Measurements from ENCODE around the gene SSC5D. TPM values are rescaled to one million over a fixed set of nuclear protein-coding genes. Genes with fewer than 3 reads are reported as not detected.

SSC5D gene
- total and polyA plus RNA-seq, 2 experiments from 2014 or later: 0.60 to 0.89 TPM

DNA sequence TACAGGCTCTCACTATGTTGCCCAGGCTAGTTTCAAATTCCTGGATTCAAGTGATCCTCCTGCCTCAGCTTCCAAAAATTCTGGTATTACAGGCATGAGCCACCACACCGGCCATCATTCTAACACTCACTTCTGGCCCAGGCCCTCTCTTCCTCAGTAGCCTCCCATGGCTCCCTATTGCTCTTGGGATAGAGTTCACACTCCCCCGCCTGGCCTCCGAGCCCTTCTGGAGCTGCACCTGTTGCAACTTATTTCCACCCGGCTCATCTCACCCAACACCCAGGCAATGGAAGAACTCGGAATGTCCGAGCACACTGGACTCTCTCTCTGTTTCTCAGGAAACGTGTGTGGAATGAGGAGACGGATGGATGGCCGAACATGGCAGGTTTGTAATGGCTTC, 66.1 kb downstream of the SSC5D start:
- no peak for DNase-seq (ENCODE audit: low read depth in 1 of 2, low spot score in 1 of 2)
- TF ChIP-seq, protein P1, sequence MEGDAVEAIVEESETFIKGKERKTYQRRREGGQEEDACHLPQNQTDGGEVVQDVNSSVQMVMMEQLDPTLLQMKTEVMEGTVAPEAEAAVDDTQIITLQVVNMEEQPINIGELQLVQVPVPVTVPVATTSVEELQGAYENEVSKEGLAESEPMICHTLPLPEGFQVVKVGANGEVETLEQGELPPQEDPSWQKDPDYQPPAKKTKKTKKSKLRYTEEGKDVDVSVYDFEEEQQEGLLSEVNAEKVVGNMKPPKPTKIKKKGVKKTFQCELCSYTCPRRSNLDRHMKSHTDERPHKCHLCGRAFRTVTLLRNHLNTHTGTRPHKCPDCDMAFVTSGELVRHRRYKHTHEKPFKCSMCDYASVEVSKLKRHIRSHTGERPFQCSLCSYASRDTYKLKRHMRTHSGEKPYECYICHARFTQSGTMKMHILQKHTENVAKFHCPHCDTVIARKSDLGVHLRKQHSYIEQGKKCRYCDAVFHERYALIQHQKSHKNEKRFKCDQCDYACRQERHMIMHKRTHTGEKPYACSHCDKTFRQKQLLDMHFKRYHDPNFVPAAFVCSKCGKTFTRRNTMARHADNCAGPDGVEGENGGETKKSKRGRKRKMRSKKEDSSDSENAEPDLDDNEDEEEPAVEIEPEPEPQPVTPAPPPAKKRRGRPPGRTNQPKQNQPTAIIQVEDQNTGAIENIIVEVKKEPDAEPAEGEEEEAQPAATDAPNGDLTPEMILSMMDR (IDR thresholded peaks at IDR 0.05; ENCODE audit: low read depth, low read length): no peak
- H3K9me3 ChIP-seq (ENCODE audit: low read depth): no peaks in the 10 kb centered on the region
- no peaks in the 10 kb centered on the region for H3K27me3 ChIP-seq
- H3K27ac ChIP-seq: no peak overlapping the region
- peaks cover 8% of the 10 kb centered on the region for H3K4me1 ChIP-seq (ENCODE audit: low read depth)
- H3K4me3 ChIP-seq: no peak overlapping the region
- H3K36me3 ChIP-seq: no peaks in the 10 kb centered on the region

DNA sequence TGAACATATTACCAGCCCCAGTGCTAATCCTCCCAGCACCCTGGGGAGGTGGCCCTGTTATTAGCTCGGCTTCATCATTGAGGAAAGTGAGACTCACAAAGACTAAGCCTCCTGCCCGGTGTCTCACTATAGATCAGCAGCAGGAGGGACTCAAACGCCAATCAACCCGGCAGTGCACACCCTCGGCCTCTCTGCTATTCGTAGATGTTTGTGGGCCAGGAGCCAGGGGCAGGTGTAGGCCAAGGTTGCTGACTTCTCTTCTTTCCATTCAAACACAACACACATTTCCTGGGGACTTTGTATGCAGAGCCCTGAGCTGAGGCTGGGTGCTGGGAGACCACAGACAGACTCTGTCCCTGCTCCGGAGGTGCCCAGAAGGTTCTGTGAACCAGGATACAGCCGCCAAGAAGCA, 66.5 kb downstream of the SSC5D start:
- H3K9me3 ChIP-seq (ENCODE audit: low read depth): no peaks in the 10 kb centered on the region
- TF ChIP-seq, protein P1 (IDR thresholded peaks at IDR 0.05; ENCODE audit: low read depth, low read length): no peak
- no peaks in the 10 kb centered on the region for H3K36me3 ChIP-seq
- no peaks in the 10 kb centered on the region for H3K27me3 ChIP-seq
- H3K4me1 ChIP-seq (ENCODE audit: low read depth): peaks cover 6% of the 10 kb centered on the region
- no peak for DNase-seq (ENCODE audit: low read depth in 1 of 2, low spot score in 1 of 2)
- no peak overlapping the region for H3K27ac ChIP-seq
- no peak overlapping the region for H3K4me3 ChIP-seq

DNA sequence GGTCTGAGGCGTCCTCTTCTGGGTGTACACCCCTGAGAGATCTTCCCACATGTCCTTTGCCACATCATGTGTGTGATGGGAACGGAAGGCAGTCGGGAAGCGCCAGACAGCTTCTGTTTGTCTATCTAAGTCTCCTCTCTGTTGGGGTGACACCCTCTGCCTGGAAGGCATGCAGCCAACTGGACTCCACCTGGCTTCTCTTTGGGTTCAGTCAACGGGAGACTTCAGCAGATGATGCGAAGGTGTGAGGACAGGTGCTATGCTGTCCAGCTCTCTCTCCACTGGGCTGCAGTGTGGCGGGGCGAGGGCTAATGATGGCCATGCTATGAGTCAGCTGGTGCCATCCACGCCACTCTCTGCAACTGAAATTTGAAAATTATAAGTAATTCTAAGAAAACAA, 71.4 kb downstream of the SSC5D start:
- H3K27ac ChIP-seq: no peak overlapping the region
- H3K36me3 ChIP-seq: no peaks in the 10 kb centered on the region
- no peaks in the 10 kb centered on the region for H3K9me3 ChIP-seq (ENCODE audit: low read depth)
- no peaks in the 10 kb centered on the region for H3K27me3 ChIP-seq
- no peak overlapping the region for H3K4me3 ChIP-seq
- H3K4me1 ChIP-seq (ENCODE audit: low read depth): peaks cover 6% of the 10 kb centered on the region
- DNase-seq (ENCODE audit: low read depth in 1 of 2, low spot score in 1 of 2): no peak
- TF ChIP-seq, protein P1 (IDR thresholded peaks at IDR 0.05; ENCODE audit: low read depth, low read length): no peak

DNA sequence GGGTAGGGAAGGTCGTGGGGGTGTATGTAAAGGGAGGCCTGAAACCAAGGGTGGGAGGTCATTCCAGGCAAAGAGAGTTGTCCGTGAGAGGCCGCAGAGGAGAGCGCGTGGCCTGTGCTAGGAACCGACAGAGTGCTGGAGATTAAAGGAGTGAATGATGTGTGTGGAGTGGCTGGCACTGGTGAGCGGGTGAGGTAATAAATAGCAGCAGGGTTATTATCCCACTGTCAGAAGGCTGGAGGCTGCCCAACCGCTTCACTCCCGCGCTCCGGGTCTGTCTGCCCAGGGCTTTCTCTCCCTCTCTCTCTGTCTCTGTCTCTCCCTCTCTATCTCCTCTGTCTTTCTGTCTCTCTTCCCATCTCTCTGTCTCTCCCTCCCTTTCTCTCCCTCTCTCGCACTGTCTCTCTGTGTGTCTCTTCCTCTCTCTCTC, 75.0 kb downstream of the SSC5D start:
- peak overlapping the region; percentile 73 for H3K27ac ChIP-seq

DNA sequence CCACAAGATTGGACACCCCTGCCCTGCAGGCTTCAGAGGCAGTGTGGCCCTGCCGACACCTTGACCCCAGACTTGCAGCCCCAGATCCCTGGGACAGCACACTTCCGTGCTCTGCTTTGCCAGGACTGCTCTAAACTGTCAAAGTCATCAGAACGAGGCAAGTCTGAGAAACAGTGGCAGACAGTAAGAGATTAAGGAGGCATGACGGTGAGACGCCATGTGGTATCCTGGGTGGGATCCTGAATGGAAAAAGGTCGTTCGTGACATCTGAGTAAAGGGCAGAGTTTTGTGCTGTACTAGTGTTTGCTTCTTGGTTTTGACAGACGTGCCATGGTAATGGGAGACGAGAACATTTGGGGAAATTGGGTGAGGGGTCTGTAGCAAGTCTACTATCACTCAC, 78.6 kb downstream of the SSC5D start:
- DNase-seq (ENCODE audit: low read depth in 1 of 2, low spot score in 1 of 2): no peak
- no peak overlapping the region for H3K4me3 ChIP-seq
- peaks cover 6% of the 10 kb centered on the region for H3K4me1 ChIP-seq (ENCODE audit: low read depth)
- H3K27ac ChIP-seq: peak overlapping the region; percentile 60
- H3K36me3 ChIP-seq: no peaks in the 10 kb centered on the region
- H3K9me3 ChIP-seq (ENCODE audit: low read depth): no peaks in the 10 kb centered on the region
- TF ChIP-seq, protein P1 (IDR thresholded peaks at IDR 0.05; ENCODE audit: low read depth, low read length): no peak
- H3K27me3 ChIP-seq: no peaks in the 10 kb centered on the region

More for the DNA sequence above, 75.0 kb downstream of the SSC5D start:
- TF ChIP-seq, protein P1 (IDR thresholded peaks at IDR 0.05; ENCODE audit: low read depth, low read length): no peak
- Histone ChIP-seq H3K27me3 (no peaks in the 10 kb centered on the region), H3K36me3 (no peaks in the 10 kb centered on the region), H3K9me3 (ENCODE audit: low read depth) (no peaks in the 10 kb centered on the region), H3K4me1 (ENCODE audit: low read depth) (peaks cover 6% of the 10 kb centered on the region), H3K4me3 (no peak overlapping the region)
- DNase-seq (ENCODE audit: low read depth in 1 of 2, low spot score in 1 of 2): peak; percentile 66 to 69

All from cardiac muscle cell (in vitro differentiated cells and primary cell).